ENCODE results near the gene ACKR2. TPM values are rescaled to one million over a fixed set of nuclear protein-coding genes. Genes with fewer than 3 reads are reported as not detected.

ACKR2 gene
- total RNA-seq, 1 experiment from 2014 or later = 0.61 TPM

DNA sequence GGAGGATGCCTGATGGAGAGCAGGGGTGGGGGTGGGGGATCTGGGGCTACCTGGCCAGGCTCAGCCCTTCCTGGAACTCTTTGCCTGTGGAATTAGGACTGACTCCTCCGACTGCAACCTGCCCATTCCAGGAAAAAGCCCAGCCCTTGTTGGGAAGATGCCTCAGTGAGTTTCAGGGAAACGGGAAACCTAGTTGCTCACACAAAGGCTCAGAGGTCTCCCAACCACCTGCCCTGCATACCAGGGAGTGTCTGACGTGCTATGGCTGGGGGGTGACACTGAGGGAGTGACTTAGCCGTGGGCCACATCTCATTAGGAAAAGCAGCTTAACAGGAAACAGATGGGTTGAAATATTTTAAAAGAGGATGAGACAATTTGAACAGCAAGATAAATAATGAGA, 38.5 kb downstream of the ACKR2 start:
- Mint-ChIP-seq H3K4me3 (ENCODE audit: unreplicated experiment) (no peak overlapping the region), H3K27ac (ENCODE audit: low read depth, unreplicated experiment) (no peak overlapping the region), H3K27me3 (ENCODE audit: insufficient read depth, unreplicated experiment) (no peaks in the 10 kb centered on the region), H3K4me1 (ENCODE audit: insufficient read depth, unreplicated experiment) (peaks cover 18% of the 10 kb centered on the region), H3K9me3 (ENCODE audit: unreplicated experiment) (no peaks in the 10 kb centered on the region), H3K36me3 (ENCODE audit: insufficient read depth, unreplicated experiment) (no peaks in the 10 kb centered on the region)
- DNase-seq (ENCODE audit: unreplicated experiment) = no peak
- TF ChIP-seq, protein P1, sequence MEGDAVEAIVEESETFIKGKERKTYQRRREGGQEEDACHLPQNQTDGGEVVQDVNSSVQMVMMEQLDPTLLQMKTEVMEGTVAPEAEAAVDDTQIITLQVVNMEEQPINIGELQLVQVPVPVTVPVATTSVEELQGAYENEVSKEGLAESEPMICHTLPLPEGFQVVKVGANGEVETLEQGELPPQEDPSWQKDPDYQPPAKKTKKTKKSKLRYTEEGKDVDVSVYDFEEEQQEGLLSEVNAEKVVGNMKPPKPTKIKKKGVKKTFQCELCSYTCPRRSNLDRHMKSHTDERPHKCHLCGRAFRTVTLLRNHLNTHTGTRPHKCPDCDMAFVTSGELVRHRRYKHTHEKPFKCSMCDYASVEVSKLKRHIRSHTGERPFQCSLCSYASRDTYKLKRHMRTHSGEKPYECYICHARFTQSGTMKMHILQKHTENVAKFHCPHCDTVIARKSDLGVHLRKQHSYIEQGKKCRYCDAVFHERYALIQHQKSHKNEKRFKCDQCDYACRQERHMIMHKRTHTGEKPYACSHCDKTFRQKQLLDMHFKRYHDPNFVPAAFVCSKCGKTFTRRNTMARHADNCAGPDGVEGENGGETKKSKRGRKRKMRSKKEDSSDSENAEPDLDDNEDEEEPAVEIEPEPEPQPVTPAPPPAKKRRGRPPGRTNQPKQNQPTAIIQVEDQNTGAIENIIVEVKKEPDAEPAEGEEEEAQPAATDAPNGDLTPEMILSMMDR (IDR thresholded peaks at IDR 0.05; ENCODE audit: unreplicated experiment) = no peak
- BruUV-seq (replicated peaks) = no TSS peak
- ChIA-PET CTCF (no interaction called here), POLR2A (no interaction called here)
- intact Hi-C loops (cut with micrococcal nuclease) = no loop called here

DNA sequence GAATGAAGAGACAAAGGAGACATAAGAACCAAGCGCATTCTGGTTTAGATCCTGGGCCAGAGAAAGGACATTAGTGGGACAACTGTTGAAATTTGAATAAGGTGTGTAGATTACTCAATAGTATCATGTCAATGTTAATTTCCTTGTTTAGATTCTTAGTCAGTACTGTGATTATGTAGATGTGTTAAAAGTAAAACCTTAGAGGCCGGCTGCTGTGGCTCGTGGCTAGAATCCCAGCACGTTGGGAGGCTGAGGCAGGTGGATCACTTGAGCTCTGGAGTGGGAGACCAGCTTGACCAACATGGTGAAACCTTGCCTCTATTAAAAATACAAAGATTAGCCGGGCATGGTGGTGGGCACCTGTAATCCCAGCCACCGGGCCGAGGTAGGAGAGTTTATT, 39.8 kb downstream of the ACKR2 start:
- intact Hi-C loops (cut with micrococcal nuclease) = no loop called here
- POLR2A ChIA-PET = no interaction called here
- no peak for DNase-seq (ENCODE audit: unreplicated experiment)
- no peak overlapping the region for H3K4me3 Mint-ChIP-seq (ENCODE audit: unreplicated experiment)
- H3K27ac Mint-ChIP-seq (ENCODE audit: low read depth, unreplicated experiment) = no peak overlapping the region
- no TSS peak for BruUV-seq (replicated peaks)
- CTCF ChIA-PET = interaction anchor here (0.6 to 2.8 kb wide), 3 partner anchors 9 to 195 kb away, joined by 3 to 16 read pairs (median 7); partner anchors contain the start of gene ZBTB47
- H3K36me3 Mint-ChIP-seq (ENCODE audit: insufficient read depth, unreplicated experiment) = no peaks in the 10 kb centered on the region
- no peaks in the 10 kb centered on the region for H3K27me3 Mint-ChIP-seq (ENCODE audit: insufficient read depth, unreplicated experiment)
- H3K9me3 Mint-ChIP-seq (ENCODE audit: unreplicated experiment) = no peaks in the 10 kb centered on the region
- peaks cover 18% of the 10 kb centered on the region for H3K4me1 Mint-ChIP-seq (ENCODE audit: insufficient read depth, unreplicated experiment)
- TF ChIP-seq, protein P1 (IDR thresholded peaks at IDR 0.05; ENCODE audit: unreplicated experiment) = no peak

DNA sequence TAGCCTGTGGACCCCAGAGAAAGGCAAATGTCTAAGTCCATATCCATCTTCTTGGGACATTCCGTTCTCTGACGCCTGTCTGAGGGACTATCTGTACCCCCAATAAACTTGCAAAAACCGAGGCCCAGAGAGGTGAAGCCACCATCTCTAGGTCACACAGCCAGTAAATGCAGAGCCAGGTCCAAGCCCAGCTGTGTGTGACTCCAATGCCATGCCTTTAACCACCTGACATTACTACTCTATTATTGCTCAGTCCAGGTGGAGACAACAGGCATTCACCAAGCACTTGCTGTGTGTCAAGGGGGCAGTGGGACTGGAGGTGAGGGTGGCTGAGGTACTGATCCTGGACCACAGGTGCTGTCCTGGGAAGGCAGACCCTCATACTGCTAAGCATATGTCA, 41.0 kb downstream of the ACKR2 start:
- ChIA-PET CTCF (interaction anchor here (1.1 to 2.8 kb wide), 2 partner anchors 10 to 31 kb away, joined by 3 to 16 read pairs; no protein-coding TSS in a partner anchor), POLR2A (no interaction called here)
- H3K27ac Mint-ChIP-seq (ENCODE audit: low read depth, unreplicated experiment) = no peak overlapping the region
- H3K36me3 Mint-ChIP-seq (ENCODE audit: insufficient read depth, unreplicated experiment) = no peaks in the 10 kb centered on the region
- intact Hi-C loops (cut with micrococcal nuclease) = no loop called here
- no TSS peak for BruUV-seq (replicated peaks)
- no peak for DNase-seq (ENCODE audit: unreplicated experiment)
- no peaks in the 10 kb centered on the region for H3K27me3 Mint-ChIP-seq (ENCODE audit: insufficient read depth, unreplicated experiment)
- TF ChIP-seq, protein P1 (IDR thresholded peaks at IDR 0.05; ENCODE audit: unreplicated experiment) = no peak
- no peak overlapping the region for H3K4me3 Mint-ChIP-seq (ENCODE audit: unreplicated experiment)
- no peaks in the 10 kb centered on the region for H3K9me3 Mint-ChIP-seq (ENCODE audit: unreplicated experiment)
- peaks cover 18% of the 10 kb centered on the region for H3K4me1 Mint-ChIP-seq (ENCODE audit: insufficient read depth, unreplicated experiment)

DNA sequence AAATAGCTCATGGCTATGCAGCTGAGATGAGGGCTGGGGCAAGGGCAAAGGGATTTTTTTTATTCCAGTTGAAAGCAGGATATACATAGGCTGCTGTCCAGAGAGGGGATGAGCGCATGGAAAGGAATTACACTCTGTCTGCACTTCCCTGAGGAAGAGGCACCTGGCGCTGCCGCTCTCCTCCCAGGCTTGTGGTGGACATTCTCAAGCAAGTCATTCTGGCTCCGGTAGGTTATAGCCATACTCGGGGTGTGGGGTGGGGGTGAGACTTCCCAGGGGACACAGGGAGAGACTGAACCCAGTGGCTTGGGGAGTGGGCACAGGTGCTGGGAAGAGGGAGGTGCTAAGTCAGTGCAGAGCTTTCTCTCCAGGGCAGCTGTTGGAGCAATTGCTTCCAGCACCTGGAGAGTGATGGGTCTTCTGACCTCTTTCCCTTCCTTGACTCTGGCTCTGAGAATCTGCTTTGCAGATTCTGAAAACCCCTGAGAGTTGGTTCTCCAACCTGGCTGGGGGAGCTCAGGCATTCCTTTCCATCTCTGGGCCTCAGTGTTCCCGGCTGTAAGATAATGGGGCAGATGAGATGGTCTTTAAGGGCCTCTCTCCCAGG, 42.1 kb downstream of the ACKR2 start:
- Mint-ChIP-seq H3K27ac (ENCODE audit: low read depth, unreplicated experiment) (no peak overlapping the region), H3K9me3 (ENCODE audit: unreplicated experiment) (peaks cover under 1% of the 10 kb centered on the region), H3K27me3 (ENCODE audit: insufficient read depth, unreplicated experiment) (no peaks in the 10 kb centered on the region), H3K4me3 (ENCODE audit: unreplicated experiment) (no peak overlapping the region), H3K4me1 (ENCODE audit: insufficient read depth, unreplicated experiment) (peaks cover 18% of the 10 kb centered on the region), H3K36me3 (ENCODE audit: insufficient read depth, unreplicated experiment) (no peaks in the 10 kb centered on the region)
- intact Hi-C loops (cut with micrococcal nuclease) = no loop called here
- BruUV-seq (replicated peaks) = no TSS peak
- ChIA-PET CTCF (interaction anchor here (0.7 to 2.8 kb wide), 7 partner anchors 11 to 658 kb away, joined by 3 to 16 read pairs (median 4); no protein-coding TSS in a partner anchor), POLR2A (interaction anchor here (0.6 kb wide), 1 partner anchor 51 kb away, joined by 4 read pairs; no protein-coding TSS in a partner anchor)
- TF ChIP-seq, protein P1 (IDR thresholded peaks at IDR 0.05; ENCODE audit: unreplicated experiment) = no peak
- DNase-seq (ENCODE audit: unreplicated experiment) = no peak

All from MCF 10A (cell line).